CD1c-positive myeloid dendritic cell (primary cell): ENCODE results near the gene YPEL5.
A peak's percentile ranks its signal among the peaks of the same experiment; 100 is the strongest.

Experiments
- DNase-seq: peaks from one replicate; pipeline ENCODE4 v3.0.0-alpha.2; 2016; ENCODE audit errors: extremely low spot score

YPEL5 gene

DNA sequence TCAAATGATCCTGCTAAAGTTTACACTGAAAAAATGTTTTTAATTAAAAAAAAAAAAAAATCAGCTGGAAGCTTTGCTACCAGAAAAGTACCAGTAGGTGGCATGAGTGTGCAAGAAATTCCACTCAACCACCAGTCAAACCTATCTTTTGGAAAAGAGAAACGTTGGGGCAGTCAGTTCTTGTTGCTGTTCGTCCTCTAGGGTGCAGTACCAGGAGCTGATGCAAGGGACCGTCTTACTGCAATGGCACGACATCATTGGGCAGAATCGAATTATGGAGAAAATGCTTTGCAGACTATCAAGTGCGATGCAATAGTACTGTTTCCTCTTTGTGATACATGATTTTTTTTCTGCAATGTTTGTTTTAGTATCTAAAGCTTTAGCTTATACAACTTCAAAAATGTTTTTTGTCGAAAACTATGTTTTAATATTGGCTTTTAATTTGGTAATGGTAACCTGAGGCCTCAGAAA lies 18.3 kb downstream of the YPEL5 start:
- DNase-seq, result peak; percentile 92

DNA sequence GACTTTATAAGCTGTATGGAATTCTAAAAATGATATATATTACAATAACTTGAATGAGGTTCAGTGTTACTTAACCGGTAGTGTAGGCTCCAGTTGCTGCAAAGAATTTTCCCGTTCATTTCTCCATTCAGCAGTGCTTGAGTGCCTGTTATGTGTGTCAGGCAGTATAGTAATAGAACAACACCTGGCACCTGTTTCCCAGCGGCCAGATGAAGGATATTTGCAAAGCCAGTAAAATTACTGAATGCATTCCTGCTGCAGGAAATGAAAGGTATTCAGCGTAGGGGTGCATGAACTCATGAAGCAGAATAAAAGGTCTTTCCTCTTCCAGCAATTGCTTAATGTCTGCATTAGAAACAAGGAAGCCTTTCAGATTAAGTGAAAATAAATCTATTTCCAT lies 18.8 kb downstream of the YPEL5 start:
- no peak for DNase-seq

DNA sequence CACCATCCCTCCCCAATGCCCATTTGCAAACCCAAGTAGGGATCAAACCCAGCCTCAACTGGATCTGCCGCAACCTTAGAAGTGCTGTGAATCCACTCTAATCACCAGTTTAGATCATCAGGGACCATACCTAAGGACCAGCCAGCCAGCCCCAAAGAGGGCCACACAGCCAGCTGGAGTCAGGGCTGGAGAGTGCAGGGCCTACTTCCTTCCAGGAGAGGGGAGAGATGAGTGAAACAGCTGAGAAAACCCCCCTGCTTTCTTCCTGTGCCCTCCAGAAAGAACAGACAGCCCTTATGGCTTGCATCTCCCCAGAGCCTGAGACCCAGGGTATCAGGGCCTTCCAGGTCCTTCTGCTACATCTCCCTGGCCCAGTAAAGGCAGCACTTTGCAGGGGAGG lies 25.8 kb downstream of the YPEL5 start:
- DNase-seq, result no peak

DNA sequence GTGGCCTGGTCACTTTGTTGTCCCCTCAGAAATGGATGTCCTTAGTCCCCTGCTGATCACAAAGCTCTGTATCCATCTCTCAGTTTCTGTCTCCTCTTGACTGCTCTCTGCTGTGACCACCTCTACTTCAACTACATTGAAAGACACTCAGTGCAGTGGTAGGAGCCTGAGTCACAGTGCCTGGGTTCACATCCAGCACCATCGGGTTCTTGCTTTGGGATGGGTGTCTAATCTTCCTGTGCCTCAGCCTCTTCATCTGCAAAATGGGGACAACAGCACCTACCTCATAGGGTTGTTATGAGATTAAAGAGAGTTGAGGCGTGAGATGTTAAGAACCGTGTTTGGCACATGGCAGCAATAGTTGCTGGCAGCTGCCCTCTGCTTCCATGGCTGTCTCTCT lies 30.6 kb downstream of the YPEL5 start:
- DNase-seq, result no peak

DNA sequence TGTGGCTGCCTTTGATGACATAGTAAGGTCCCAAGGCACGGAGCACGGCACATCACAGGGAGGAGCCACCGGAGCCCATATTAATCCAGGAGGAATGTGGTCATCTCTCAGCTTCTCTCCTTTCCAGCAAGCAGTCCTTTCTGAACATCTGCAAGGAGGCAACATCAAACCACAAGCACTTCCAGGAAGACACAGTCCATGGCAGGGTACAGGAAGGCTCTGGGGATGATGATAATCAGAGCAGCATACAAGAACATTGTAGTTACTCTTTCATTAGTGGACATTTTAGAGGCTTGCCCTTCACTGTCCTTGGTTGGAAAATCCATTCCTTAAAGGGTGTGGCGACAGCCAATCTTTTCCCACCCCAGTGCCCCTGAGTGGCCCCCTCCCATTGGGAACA lies 31.1 kb downstream of the YPEL5 start:
- no peak for DNase-seq

DNA sequence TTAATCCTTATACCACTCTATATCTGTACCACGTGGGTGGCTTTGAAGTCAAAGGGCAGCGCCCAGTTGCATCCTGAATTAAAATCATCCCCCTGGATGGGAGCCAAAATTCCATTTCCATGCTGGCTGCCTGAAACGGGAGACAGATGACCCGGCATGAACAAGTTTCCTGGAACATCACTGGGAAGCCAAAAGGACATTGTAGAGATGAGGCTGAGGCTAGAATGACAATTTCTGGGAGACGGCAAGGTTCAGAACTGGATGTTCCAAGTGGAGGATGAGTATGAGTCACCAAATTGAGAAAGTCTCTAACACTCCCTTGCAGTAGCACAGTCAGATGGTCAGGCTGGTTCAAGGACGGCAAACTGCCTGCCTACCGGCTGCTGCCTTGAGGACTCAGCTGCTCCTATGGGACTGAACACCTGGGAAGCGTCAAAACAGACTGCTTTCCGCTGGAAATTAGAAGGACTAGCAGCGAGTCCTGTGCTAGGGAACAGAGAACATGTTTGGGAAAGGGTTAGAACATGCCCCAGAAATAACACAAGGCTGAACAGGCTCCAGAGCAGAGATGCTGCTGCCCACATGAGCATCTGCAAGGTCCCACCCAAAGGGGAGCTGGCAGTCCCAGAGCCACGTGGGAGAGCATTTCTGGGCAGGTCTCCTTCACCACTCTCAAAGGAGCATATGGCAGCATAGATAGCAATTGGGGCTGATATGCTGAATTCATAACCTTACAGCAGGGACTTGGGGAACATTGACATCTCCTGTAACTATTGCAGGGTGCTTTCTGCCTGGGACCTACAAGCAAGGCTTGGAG lies 32.0 kb downstream of the YPEL5 start:
- DNase-seq, result no peak

DNA sequence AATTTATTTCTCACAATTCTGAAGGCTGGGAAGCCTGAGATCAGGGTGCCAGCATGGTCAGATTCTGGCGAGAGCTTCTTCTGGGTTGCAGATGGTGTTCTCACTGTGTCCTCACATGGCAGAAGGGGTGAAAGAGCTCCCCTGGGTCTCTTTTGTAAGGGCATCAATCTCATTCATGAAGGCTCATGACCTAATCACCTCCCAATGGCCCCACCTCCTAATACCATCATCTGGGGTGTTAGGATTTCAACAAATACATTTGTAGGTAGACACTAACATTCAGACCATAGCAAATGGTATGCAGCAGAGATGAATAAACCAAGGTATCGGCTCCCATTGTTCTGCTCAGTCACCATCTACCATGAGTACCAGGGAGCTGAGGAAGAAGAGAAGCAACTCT lies 32.7 kb downstream of the YPEL5 start:
- no peak for DNase-seq

DNA sequence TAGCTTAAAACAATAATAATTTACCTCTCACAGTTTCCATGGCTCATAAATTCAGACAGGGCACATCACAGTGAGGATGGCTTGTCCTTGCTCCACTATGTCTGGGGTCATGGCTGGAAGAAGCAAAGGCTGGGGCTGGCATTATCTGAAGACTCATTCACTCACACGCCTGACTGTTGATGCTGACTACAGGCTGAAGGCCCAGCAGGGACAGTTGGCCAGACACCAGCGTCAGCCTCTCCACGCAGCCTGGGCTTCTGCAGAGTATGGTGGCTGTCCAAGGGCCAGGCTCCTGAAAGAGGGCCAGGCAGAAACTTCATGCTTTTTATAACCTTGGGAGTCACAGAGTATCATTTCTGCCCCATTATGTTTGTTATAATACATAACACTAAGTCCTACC lies 33.4 kb downstream of the YPEL5 start:
- no peak for DNase-seq

DNA sequence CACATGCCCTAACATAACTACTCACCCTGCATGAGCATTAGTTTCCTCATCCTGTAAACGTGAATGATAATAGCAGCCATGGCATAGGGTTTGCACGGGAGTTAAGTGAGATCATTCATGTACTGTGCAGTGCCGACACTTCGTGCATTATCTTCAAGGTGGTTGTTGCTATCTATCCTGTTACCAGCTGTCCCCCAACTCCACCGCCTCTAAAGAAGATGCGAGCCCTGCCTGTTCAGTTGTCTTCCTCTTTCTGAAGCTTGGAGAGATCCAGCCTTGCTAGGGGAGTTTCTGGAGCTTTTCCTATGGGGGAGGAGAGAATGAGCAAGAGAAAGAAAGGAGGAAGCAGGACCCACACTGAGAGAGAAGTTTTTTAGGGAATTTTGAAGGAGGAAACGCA lies 34.4 kb downstream of the YPEL5 start:
- DNase-seq, result no peak

DNA sequence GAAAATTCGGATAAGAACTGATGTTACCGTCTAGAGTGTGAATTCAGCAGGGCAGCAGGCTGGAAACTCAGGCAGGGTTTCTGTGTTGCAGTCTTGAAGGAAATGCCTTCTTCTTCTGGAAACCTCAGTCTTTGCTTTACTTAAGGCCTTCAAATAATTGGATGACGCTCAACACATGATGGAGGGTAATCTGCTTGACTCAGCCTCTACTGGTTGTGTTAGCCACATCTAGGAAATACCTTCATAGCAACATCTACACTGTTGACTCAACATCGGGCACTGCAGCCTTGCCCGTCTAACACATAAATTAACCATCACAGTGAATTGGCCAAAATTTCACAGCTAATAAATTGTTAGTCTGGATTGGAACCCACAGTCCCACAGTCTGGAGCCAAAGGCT lies 37.2 kb downstream of the YPEL5 start:
- no peak for DNase-seq

DNA sequence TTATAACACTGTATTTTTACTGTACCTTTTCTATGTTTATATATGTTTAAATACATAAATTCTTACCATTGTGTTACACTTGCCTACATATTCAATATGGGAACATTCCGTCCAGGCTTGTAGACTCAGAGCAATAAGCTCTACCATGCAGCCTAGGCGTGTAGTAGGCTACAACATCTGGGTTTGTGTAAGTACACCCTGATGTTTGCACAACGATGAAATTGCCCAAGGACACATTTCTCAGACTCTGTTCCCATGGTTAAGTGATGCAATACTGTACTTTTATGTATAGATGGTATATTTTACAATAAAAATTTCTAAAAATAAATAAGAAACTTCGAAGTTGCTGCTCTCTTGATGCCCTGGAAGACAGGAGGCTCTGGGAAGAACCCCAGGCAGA lies 38.4 kb downstream of the YPEL5 start:
- peak; percentile 19 for DNase-seq

DNA sequence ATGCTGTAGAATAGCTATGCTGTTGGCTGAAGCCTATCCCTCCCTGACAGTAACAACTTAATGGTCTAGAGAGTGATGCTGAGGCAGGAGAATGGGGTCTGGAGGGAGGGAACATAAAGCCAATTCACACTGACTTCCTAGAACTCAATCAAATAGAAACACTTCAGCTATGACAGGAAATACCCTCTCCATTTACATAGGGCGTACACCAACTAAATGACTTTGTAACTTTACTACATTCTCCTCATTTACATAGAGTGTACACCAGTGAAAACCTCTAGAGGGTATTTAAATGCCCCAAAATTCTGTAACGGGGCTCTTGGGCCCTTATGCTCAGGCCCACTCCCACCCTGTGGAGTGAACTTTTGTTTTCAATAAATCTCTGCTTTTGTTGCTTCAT lies 41.5 kb downstream of the YPEL5 start:
- DNase-seq, result no peak

DNA sequence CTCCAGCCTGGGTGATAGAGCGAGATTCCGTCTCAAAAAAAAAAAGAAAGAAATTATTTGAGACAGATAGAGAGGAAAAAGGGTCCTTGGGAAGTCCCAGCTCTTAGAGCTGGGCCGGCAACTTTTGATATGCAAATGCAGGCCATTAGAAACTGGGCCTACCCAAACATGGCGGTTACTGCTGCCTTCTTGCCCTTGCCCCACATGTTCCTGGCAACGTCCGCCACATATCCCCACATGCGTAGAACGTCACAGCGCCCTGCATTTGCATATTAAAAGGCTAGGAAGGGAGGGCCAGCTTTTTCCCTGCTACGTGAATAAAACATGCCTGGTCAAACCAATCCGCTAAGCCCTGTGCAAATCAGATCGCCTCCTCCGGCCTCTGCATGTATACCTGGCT lies 43.8 kb downstream of the YPEL5 start:
- DNase-seq, result no peak

DNA sequence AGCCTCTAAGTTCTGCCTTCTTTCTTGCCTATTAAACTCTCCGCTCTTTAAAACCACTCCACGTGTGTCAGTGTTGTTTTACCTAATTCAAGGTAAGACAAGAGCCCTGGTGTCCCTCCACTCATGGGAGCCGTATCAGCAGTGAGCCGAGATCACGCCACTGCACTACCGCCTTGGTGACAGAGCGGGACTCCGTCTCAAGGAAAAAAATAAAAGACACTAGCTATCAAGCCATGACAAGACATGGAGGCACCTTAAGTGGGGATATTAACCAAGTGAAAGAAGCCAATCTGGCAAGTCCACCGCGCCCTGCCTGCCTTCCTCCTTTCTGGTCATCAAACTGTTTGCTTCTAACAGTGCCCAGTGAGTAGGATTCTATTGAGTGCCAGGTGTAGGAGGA lies 44.3 kb downstream of the YPEL5 start:
- no peak for DNase-seq

DNA sequence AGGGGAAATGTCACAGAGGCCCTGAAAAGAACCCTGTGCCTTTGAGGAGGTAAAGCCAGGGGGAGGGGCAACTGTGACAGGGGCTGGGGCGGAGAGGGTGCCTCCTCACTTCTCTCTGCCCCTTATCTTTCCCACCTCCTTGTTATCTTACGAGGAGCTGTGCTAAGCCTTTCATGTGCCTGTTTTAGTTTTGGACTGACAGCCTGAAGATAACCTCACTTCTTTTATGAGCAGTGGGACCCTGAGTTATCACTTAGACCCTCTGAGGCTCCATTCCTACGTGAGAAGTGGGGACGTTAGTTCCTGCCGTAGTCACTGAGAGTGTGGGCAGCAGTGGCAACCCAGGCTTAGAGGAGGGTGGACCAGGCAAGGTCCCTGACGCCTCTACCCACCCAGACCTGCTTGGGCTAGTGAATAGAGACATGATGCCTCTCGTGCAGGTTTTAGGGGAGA lies 45.0 kb downstream of the YPEL5 start:
- no peak for DNase-seq

DNA sequence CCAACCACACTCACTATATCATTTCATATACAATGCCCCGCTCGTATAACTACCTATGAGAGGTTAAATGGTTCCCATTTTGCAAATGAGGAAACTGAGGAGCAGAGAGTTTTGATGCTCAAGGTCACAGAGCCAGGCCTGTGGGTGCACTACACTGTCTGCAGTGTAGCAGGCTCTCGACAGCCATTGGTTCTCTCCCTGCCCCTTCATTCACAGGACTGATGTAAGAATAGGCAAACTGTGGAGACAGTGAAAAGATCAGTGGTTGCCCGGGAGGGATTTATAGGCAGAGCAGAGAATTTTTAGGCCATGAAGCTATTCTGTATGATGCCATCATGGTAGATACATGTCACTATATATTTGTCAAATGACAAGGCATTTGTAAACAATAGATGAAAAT lies 45.5 kb downstream of the YPEL5 start:
- DNase-seq, result no peak

DNA sequence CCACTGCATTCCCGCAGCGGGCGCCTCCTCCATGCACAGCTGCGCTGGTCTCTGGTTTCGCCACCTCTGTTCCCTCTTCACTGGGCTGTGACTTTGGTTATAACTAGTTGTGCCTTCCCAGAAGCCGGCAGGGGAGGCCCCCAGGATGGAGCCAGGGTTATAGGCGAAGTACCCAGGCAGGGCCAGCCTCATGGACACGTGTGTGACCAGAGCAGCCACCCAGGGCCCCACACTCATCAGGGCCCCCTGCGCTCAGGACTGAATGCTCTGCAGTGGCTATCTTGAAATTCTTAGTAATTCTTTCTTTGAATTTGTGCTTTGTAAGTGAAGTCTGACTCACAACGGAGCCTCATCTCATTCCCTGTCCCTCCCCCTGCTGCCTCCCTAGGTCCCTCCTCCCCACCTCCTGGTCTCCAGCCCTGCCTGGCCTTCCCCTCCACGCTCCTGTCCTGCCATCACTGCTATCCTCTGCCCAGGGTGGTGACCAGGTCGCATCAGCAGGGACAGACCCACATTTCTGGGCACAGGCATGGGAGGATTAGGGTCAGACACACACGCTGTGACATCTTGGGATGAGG lies 46.4 kb downstream of the YPEL5 start:
- DNase-seq, result no peak

DNA sequence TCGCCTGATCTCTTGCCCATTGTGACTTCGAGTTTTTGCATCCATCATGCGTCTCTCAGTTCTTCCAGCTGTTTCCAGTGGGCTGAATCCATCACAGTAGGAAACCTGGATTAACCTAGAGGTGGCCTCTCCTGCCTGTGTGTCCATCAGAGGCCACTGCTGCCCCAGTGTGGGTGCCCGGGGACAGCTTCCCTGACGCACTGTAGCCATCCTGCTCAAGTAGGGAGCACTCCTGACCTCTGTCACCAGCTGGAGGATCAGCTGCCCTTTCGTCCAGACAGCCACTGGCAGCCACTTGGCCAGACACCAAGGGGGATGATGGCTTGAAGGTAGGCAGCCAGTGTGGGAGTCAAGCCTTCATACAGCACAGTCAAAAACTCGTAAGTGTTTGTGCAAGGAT lies 47.6 kb downstream of the YPEL5 start:
- DNase-seq, result no peak

DNA sequence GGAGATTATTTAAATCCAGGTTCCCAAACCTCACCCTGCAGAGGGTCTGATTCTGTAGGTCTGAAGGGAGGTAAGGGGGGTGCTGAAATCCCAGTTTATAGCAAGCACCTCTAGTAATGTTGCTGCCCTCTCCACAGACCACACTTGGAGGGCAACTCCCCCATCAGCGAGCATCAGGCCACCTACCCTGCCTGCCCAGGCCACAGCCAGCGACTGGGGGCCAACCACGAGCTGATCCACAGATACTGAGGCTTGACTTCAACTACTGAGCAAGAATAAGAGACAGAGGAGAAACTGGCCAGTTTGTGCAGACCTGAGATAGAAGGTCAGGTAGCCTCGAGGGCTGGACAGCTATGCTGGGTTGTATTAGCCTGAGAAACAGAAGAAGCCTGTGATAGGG lies 48.2 kb downstream of the YPEL5 start:
- no peak for DNase-seq

DNA sequence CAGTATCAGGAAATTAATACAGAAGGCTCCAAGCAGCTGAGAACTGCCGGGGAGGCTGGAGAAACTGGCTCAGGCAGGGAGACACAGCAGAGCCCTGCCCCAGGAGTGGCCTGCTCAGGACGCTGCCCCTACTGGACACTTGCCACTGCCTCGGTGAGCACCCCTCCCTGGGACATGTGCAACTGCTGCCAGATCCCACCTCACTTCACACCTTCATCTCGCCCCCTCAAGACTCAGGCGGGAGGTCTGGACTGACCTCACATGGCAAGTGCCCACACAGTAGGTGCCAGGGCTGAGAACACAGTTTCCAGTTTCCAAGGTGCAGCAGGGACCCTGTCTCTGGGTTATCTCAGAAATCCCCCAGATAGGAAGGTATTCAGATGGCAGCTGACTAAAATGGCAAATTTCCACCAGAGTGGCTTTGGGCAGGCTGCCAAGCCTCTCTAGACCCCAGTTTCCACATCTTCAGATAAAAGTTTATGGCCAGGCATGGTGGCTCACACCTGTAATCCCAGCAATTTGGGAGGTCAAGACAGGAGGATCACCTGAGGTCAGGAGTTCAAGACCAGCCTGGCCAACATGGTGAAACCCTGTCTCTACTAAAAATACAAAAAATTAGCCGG lies 50.9 kb downstream of the YPEL5 start:
- DNase-seq, result no peak

DNA sequence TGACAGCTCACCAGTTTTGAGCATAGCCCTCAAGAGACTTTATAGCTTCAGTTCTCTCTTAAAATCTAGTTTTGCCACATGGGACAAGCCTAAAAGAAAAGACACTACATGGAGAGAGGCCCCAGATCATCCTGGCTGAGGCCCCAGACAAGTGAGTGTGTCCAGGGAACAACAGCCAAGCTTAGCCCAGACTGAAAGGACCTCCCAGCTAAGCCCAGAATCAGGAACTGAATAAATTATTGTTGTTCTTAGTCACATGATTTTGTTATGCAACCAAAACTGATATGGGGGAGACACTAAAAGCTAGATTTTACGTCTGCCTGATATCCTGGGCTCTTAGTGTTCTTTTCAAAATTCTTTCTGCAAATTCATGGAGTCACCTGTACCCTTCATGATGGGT lies 55.2 kb downstream of the YPEL5 start:
- peak; percentile 43 for DNase-seq

DNA sequence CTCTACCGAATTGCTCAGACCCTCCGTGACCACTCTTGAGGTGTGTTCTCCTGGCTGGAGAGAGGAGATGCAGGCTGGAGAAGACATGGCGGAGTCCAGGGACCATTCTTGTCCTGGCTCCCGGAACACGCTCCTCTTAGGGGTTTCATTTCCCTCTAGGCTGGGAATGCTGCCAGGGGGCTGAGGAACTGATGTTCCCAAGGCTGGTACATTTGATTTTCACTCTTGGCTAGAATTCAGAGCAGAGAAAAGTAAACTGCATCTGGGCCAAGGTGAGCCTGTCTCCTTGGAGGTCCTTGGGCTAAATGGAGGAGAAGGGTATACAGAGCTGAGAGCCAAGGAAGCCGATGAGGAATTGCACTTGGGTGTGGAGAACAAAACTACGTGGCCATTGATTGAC lies 56.3 kb downstream of the YPEL5 start:
- no peak for DNase-seq

DNA sequence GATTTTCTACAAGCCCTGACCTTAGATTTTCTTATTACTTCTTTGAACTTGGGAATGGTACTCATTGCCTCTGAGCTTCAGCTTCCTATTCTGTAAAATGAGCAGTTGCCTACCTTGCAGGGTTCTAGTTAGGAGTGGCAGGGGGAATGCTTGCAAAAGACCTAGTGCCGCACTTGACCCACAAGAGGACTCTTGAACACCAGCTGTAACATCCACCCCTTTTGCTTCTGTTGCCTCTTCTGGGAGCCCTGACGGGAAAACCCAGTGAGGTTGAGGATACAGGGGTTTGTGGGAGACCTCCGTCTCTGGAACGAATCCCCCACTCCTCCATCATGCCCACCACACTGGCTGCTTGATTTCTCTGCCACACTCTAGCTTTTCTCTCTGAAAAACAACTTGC lies 57.5 kb downstream of the YPEL5 start:
- no peak for DNase-seq
